SU-DHL-6 (cell line): ENCODE results near the gene OBP2A.

Experiments used
- EZH2phosphoT487 ChIP-seq: fragments of 200-600 bp; sonication (generic), shearing (Covaris generic); conservative IDR thresholded peaks from 2 replicates; pipeline ENCODE4 v1.6.1; 2018; ENCODE audit warnings: mild to moderate bottlenecking, antibody characterized with exemption, low read length, moderate library complexity, mixed read lengths
- TF ChIP-seq, protein P1 (sequence below): fragments of 200-600 bp; sonication (generic); IDR thresholded peaks from one replicate; pipeline ENCODE4 v1.5.1; 2017; ENCODE audit warnings: antibody characterized with exemption, mild to moderate bottlenecking, low read length, moderate library complexity; ENCODE audit not compliant: insufficient read depth, poor library complexity, severe bottlenecking

DNA sequence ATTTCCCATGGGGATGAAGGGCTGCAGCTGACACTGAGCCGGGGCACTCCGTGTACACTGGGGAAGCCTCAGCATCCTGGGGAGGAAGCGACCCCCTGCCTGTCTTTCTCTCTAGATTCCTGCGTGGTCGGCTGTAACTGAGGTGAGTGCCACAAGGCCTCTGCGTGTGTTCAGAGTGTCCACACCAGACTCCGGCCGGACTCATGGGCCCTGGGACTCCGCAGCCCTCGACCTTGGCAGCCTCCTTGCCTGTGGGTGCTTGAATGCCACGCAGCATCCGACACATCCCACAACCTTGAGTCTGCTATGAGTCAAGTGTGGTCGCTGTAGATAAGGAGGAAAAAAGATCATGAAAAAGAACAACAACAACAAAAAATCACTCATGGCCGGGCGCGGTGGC is 39.0 kb downstream of the OBP2A start:
- TF ChIP-seq EZH2phosphoT487: no peak
- TF ChIP-seq, protein P1, sequence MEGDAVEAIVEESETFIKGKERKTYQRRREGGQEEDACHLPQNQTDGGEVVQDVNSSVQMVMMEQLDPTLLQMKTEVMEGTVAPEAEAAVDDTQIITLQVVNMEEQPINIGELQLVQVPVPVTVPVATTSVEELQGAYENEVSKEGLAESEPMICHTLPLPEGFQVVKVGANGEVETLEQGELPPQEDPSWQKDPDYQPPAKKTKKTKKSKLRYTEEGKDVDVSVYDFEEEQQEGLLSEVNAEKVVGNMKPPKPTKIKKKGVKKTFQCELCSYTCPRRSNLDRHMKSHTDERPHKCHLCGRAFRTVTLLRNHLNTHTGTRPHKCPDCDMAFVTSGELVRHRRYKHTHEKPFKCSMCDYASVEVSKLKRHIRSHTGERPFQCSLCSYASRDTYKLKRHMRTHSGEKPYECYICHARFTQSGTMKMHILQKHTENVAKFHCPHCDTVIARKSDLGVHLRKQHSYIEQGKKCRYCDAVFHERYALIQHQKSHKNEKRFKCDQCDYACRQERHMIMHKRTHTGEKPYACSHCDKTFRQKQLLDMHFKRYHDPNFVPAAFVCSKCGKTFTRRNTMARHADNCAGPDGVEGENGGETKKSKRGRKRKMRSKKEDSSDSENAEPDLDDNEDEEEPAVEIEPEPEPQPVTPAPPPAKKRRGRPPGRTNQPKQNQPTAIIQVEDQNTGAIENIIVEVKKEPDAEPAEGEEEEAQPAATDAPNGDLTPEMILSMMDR: no peak
